ENCODE measurements around the gene ATP6V1C2. TPM values are rescaled to one million over a fixed set of nuclear protein-coding genes. Genes with fewer than 3 reads are reported as not detected.
A peak's percentile ranks its signal among the peaks of the same experiment; 100 is the strongest.
"Not testable (repeated sequence)": the region's sequence is repeated elsewhere in the genome, so short reads cannot be mapped to it uniquely, and the experiment has no call there.

Gene ATP6V1C2
- total RNA-seq, 1 experiment from 2014 or later = not detected

DNA sequence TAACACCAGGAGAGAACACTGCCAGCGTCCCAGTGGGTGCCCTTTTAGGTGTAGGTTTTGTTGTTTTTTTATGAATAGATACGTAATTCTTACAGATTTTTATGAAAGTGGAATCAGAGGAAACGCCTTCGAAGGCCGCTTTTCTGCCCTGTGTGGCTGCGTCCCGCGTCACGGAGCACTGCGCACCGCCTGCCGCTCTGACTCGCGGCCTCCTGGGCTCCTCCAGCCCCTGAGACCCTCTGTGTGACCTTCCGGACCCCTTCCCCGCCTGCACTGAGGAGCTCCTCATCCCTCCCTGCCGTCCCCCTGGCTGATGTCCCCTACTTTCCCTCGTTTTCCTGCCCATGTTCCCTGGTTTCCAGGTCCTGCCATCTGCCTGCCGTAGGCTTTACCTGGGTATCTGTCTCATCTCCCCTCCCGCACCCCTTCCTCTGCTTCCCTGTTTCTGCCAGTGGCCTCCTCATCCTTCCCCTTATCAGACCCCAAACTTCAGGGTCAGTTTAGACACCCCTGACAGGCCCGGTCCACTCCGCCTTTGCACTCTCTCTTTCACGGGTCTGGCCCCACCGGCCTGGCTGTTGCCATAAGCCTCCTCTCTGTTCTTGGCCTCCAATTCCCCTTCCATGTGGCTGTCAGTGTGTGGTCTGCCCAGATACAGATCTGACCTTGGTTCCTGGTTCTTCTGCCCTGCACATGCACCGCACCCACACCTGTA lies 58.5 kb downstream of the ATP6V1C2 start:
- in situ Hi-C loops (cut with HindIII; ENCODE audit: low sequenced_read_pairs) = no loop called here
- no peak for DNase-seq (ENCODE audit: low spot score)

DNA sequence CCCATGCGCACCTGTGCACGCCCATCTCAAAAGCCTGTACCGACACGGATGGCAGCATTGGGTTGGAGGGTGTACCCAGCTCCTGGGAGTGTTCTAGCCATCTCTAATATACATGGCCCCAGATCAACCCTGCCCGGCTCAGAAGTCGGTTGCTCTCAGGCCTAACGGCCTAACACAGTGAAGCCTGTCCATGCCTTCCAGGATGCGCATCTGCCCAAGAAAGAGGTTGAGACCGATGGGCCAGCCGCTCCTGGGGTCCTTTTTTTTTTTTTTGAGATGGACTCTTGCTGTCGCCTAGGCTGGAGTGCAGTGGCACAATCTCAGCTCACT lies 59.0 kb downstream of the ATP6V1C2 start:
- in situ Hi-C loops (cut with HindIII; ENCODE audit: low sequenced_read_pairs) = no loop called here

DNA sequence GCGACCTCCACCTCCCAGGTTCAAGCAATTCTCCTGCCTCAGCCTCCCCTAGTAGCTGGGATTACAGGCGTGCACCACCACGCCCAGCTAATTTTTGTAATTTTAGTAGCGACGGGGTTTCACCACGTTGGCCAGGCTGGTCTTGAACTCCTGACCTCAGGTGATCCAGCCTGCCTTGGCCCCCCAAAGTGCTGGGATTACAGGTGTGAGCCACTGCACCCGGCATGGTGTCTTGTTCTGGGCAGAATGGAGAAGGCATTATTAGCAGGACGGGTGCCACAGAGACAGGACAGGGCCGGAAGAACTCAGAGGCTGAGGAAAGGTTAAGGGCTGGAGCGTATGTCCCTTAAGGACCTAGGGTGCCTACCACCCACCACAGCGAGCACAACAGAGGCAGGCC lies 59.4 kb downstream of the ATP6V1C2 start:
- in situ Hi-C loops (cut with HindIII; ENCODE audit: low sequenced_read_pairs) = not testable (repeated sequence)

More for the DNA sequence above, 59.0 kb downstream of the ATP6V1C2 start:
- no peak for DNase-seq (ENCODE audit: low spot score)

DNA sequence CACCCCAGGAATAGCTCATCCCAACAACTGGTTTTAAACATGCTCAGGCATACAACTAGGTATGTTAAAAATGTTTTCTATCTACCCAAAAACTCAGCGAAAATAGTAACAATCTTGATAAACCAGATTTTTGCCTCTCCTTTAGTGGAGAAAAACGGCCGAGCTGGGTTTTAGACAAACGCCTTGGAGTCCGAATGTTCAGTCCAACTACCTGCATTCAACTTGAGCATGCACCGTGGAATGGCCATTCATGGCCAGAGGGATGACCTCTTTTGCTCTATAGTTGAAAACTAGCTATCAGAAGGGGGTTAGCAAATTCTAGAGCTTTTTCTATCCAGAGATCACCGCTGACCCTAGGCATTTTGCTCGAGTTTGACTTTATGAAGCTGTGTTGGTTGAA lies 60.3 kb downstream of the ATP6V1C2 start:
- DNase-seq (ENCODE audit: low spot score) = no peak
- in situ Hi-C loops (cut with HindIII; ENCODE audit: low sequenced_read_pairs) = no loop called here

More for the DNA sequence above, 59.4 kb downstream of the ATP6V1C2 start:
- not testable (repeated sequence) for DNase-seq (ENCODE audit: low spot score)

DNA sequence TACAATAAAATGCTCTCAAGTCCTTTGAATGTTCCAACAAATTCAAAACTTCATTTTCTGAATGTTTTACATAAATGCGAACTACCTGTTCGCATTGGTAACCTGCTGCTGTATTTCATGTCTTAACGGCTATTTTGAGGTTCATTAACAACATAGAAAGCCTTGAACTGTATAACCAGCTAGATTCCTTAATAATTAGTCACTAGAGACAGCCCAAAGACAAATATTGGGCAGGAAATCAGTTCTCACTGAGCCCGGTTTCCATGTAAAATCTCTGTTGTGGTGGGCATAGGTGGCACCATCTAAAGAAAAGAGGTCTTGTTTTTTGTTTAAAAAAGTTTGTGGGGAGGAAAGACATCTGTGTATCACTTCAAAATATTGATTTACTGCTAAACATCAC lies 62.0 kb downstream of the ATP6V1C2 start:
- DNase-seq (ENCODE audit: low spot score) = no peak
- in situ Hi-C loops (cut with HindIII; ENCODE audit: low sequenced_read_pairs) = no loop called here

DNA sequence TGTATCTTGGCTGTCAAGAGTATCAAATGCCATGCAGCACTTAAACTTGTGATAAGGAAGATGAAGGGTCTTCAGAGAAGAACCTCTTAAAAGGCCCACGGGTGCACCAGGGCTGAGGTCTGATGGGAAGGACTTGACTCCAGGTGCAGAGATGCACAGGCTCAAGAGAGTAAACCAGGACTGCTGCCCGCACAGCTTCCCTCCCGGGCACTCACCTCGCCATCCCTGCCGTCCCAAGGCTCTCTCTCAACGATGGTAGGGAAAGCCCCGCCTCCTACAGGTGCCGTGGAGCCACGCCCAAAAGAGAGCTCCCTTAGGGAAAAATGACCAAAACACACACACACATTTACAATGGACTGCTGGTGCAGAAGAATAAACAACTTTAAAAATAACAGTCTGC lies 63.3 kb downstream of the ATP6V1C2 start:
- no peak for DNase-seq (ENCODE audit: low spot score)
- in situ Hi-C loops (cut with HindIII; ENCODE audit: low sequenced_read_pairs) = no loop called here

DNA sequence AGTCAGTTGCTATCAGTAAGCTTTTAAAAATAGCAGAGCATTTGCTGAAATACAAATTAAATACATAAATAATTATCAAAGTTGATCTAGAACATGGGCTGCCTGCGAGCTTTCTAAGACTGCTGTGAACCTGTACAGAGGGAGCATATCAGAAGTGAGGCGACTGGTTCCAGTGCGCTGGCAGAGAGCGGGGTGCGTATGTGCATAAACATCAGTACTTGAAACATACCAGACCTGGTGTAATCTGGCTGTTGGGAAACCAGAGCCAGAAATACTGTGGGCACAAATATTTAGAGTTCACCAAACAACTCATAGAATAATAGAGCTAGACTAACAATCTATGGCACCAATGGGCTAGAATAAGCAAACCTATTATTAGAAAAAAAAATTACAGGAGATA lies 63.8 kb downstream of the ATP6V1C2 start:
- no peak for DNase-seq (ENCODE audit: low spot score)
- in situ Hi-C loops (cut with HindIII; ENCODE audit: low sequenced_read_pairs) = no loop called here

DNA sequence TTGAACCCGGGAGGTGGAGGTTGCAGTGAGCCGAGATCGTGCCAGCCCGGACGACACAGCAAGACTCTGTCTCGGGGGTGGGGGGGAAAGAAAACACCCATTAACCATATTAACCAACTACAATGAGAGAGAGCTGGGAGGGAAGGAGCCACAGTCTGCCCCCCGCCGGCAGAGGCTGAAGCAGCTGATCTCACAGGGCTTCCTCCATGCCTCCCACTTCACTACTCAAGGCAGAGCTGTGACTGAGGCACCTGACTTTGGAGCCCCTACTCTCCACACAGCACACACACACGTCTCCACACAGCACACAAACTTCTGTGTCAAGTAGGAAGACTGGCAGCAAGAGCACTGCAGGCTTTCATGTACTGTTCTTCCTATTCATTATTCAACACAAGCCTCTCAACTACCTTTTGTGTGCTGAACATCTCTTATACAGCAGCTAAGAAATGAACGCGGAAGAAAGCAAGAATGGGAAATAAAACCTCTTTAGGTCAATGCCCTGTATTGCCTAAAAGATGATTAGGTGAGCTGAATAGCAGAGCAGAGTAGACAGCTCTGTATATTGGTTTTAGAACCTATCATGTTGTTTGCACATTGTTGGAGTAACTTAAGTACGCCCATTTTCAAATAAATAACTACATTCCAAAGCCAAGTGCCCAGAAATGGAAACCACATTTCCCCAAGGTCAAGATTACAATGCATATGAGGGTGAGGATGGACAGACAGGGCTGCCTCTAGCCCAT lies 65.0 kb downstream of the ATP6V1C2 start:
- in situ Hi-C loops (cut with HindIII; ENCODE audit: low sequenced_read_pairs) = no loop called here
- no peak for DNase-seq (ENCODE audit: low spot score)

DNA sequence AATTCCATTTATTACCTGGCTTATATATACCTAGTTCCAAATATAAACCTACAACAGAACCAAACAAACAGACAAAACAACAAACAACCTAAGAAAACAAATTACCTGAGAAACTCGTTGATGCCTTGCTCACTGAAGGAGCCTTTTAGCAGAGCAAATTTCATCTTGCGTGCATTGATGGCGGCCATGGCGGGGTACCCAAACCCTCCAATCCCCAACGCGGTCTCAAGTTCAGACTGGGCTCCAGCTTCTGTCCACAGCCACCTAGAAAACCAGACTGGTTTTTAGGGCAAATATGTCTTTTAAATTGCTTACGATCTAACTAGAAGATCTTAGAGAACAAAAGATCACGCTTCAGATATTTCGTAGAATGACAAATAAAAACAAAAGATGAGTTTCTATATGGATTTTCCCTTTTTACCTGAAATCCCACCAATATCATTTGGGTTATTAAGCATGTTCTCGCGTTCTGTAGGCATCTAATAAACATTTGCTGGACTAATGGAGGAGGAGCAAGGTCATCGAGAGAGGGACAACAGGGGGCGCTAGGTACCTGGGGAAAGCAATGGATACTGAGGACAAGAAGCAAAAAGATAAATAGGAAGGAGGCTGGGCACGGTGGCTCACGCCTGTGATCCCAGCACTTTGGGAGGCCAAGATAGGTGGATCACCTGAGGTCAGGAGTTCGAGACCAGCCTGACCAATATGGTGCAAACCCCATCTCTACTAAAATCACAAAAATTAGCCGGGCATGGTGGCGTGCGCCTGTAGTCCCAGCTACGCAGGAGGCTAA lies 65.9 kb downstream of the ATP6V1C2 start:
- peak; percentile 9 for DNase-seq (ENCODE audit: low spot score)

DNA sequence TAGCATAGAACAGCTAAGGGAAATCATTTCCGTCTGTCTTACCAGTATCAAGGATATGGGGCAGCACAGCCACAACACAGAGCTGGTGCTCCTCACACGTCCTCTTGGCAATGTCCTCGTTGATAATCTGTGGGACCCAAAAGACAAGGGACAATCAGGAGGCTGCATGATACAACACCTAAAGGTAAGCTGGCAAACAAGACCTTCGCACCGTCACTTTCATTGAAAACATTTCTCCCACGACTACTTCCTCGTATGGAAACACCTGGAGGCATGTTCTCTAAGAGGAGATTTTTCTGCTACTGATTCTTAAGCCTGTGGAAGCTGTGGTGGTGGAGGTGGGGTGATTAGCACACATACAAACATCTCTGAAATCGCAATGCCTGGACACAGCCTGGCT lies 67.4 kb downstream of the ATP6V1C2 start:
- DNase-seq (ENCODE audit: low spot score) = no peak
- in situ Hi-C loops (cut with HindIII; ENCODE audit: low sequenced_read_pairs) = no loop called here

More for the DNA sequence above, 65.9 kb downstream of the ATP6V1C2 start:
- in situ Hi-C loops (cut with HindIII; ENCODE audit: low sequenced_read_pairs) = no loop called here

DNA sequence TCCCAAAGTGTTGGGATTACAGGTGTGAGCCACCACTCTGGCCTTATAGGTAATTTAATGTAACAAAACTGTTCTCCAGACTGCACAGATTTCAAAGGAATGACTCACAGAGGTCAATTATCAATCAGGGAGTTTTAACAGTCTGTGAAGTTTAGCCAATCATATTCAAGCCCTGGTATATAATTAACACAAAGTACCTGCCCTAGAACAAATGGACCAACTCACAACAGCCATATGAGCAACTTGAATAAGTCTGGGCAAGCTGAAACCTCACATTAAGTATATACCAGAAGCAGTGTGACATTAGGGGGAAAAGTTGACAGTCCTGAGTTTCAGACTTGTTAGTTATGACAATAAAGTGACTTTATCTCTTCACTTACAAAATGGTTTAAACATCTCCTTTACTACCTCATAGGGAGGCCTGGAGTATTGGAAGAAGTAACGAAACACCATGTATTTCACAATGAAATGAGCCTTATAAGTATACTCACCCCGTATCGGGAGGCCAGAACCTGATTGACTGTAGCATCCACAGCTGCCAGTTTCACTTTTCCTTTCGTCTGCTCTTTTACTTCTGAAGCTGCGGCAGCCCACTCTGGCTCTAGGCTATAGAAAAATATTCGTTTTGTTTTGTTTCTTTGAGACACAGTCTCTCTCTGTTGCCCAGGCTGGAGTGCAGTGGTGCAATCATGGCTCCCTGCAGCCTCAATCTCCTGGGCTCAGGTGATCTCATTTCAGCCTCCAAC lies 69.0 kb downstream of the ATP6V1C2 start:
- DNase-seq (ENCODE audit: low spot score) = no peak
- in situ Hi-C loops (cut with HindIII; ENCODE audit: low sequenced_read_pairs) = no loop called here

DNA sequence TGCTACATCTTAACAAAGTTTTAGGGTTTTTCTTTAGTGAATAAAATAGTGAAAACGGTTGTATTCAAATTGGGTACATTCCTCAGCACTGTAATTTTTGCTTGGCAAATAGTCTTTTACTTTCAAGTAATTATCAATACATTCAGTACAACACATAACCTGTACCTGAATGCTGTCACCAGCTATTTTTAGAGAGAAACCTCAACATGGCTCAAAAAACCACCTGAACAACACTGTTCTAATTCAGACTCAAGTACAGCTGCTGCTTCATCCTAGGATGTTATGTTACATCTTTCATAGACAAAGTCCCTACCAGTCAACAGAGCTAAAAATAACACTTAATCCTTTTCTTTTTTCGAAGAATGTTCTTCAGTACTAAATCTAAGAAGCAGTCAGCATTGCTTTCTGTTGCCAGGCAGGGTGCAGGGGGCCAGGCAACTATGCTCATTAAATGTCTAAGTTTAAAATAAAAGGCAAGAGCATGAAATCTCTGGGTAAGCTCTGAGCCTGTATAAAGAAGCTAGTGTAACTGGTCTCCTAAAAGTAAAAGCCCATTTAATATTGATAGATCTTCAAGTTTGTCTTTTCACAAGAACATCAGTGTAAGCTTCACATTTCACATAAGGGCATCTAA lies 70.7 kb downstream of the ATP6V1C2 start:
- in situ Hi-C loops (cut with HindIII; ENCODE audit: low sequenced_read_pairs) = no loop called here

DNA sequence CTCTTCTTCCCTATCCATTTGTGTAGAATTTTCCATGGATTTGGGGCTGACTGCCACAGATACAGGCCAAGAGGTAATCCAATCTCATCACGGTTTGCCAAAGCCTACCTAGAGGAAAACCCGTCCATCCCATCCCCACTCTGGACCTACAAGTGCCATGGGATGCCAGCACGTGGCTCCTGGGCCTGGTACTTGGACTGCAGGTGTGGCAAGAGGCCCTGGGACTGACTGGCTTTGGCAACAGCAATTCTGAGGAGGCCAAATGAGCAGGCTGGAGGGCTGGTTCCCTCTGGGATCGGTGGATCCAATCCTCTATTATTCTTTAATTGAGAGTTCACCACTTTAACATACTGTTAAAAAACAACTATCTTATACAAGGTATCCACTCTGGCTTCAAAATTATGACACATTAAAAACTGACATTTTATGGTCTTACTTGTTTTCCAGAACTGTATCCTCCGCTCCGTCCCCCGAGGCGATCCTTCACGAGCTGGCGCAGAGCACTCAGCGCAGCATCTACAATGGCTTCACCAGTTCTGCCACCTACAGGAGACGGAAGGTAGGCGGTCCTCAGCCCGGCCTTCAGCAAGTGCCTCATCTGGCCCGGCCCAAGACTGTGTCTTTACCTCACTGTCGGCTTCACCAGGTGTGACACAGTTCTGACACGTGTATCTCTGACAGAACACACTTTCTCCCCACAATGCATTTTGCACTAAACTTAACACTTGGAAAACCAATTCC lies 71.4 kb downstream of the ATP6V1C2 start:
- in situ Hi-C loops (cut with HindIII; ENCODE audit: low sequenced_read_pairs) = no loop called here
- no peak for DNase-seq (ENCODE audit: low spot score)

More for the DNA sequence above, 70.7 kb downstream of the ATP6V1C2 start:
- DNase-seq (ENCODE audit: low spot score) = no peak

DNA sequence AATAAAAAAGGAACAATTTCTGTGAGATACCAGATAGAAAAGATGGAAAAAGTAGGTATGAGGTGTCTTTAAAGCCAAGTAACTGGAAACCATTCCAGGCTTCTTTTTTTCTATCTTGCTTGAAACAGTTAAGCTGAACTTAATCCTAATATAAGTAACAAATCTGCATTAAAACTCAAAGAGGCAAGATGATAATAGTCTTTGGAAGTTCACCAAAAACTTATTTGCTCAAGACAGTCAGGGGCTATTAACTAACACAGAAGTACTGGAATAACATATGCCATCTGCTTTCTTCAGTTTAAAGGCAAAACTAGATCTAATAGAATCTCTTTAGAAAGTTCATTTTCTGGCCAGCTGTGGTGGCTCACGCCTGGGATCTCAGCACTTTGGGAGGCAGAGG lies 72.4 kb downstream of the ATP6V1C2 start:
- in situ Hi-C loops (cut with HindIII; ENCODE audit: low sequenced_read_pairs) = no loop called here

DNA sequence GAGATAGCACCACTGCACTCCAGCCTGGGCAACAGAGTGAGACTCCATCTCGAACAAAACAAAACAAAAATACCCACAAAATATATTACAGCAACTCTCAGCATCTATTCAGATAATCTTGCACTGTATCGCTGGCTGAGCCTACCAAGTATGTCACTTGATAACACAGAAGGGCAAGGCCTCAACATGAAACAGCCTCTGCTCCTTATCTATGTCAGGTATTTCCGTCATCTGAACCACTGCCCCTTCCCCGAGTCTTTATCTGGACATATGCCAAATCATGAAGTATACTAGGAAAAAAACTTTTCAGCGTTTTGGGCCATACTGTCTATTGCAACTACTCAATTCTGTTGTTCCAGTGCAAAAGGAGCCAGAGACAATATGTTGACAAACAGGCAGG lies 73.4 kb downstream of the ATP6V1C2 start:
- in situ Hi-C loops (cut with HindIII; ENCODE audit: low sequenced_read_pairs) = no loop called here
- DNase-seq (ENCODE audit: low spot score) = no peak

More for the DNA sequence above, 72.4 kb downstream of the ATP6V1C2 start:
- no peak for DNase-seq (ENCODE audit: low spot score)

DNA sequence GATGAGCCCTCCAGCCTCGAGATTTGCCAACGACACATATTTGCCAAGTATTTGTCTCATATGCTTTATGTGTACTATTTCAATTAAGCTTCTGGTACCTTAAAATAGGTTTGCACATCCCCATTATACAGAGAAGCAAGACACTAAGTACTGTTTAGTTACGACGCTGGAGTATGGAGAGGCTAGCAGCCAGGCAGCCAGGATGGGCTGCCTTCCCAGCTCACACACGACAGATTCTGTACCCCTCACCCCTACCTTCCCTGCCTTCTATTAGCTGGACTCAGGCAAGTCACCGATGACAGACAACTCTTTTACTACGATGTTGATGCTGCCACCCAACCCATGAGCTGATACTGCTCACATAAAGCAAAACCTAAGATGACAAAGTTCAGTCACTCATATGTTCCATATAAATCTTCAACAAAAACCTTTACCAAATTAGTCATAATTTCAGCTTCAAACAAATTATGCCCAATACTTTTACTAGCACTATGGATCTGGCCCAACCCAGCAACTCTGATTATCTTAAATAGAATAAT lies 74.1 kb downstream of the ATP6V1C2 start:
- in situ Hi-C loops (cut with HindIII; ENCODE audit: low sequenced_read_pairs) = no loop called here
- no peak for DNase-seq (ENCODE audit: low spot score)

DNA sequence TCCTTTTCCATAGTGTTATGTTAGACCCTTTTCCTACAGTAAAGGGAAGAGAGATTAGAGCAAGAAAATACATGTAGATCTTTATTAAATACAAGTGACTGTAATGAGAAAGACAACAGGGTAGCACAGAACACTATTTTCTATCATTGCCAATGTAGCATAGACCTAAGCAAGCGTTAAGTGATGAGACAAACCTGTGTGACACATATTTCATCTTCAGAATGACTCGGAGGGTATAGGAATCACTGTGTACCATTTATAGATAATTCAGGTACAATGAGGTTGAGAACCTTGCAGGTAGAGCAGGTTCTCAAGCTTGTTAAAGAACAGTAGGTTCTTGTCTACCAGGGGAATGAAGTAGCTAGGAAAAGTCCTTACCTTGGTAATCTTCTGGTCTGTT lies 75.3 kb downstream of the ATP6V1C2 start:
- in situ Hi-C loops (cut with HindIII; ENCODE audit: low sequenced_read_pairs) = no loop called here
- no peak for DNase-seq (ENCODE audit: low spot score)

DNA sequence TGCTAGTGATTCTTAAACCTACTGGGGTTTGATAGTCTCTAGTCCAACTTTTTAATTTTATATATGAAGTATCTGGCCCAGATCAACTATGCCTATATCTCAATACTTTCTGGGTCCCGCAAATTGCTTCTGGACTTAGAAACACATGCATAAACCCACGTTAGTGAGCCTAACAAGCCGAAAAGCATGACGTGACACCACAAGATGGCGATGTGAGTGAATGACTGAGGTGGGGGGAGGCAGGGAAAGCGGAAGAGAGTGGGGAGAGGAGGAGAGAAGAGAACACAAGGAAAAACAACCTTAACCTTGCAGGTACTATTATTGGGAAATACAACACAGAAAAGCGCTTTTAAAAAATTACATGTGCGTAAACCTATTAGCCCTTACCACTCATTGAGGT lies 77.4 kb downstream of the ATP6V1C2 start:
- no peak for DNase-seq (ENCODE audit: low spot score)
- in situ Hi-C loops (cut with HindIII; ENCODE audit: low sequenced_read_pairs) = no loop called here

All from G401 (cell line).